HG03565 (cell line): Measurements from ENCODE around the gene SLC32A1.

Experiments
- ATAC-seq: cut with Tn5 transposase; IDR thresholded peaks from one replicate; pipeline ENCODE4 v1.9.1; 2021; ENCODE audit warnings: mild to moderate bottlenecking, moderate library complexity; ENCODE audit not compliant: unreplicated experiment

The SLC32A1 gene

GRCh38 chr20:38751360-38751976, 27.2 kb downstream of the SLC32A1 start:
- ATAC-seq, result no peak

DNA sequence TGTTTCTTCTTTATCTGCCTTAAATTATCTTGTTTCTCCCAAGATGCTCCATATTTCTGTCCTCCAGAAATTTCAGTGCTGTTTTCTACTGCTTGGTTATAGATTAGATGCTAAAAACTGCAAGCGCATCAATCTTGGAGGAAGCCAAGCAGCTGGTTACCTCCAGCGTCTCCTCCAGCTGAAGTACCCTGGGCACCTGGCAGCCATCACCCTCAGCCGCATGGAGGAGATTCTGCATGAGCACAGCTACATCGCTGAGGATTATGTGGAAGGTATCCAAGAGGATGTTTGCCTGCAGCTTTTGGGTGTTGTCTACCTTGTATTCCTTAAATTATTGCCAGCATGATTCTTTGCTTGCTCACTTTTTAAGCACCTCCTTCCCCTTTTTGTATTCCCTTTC, 27.7 kb downstream of the SLC32A1 start:
- ATAC-seq, result no peak

- ATAC-seq, result no peak
These were observed 30.6 kb downstream of the SLC32A1 start for GRCh38 chr20:38754924-38755323.

- ATAC-seq, result no peak
These were observed 31.1 kb downstream of the SLC32A1 start for GRCh38 chr20:38755324-38755910.

DNA sequence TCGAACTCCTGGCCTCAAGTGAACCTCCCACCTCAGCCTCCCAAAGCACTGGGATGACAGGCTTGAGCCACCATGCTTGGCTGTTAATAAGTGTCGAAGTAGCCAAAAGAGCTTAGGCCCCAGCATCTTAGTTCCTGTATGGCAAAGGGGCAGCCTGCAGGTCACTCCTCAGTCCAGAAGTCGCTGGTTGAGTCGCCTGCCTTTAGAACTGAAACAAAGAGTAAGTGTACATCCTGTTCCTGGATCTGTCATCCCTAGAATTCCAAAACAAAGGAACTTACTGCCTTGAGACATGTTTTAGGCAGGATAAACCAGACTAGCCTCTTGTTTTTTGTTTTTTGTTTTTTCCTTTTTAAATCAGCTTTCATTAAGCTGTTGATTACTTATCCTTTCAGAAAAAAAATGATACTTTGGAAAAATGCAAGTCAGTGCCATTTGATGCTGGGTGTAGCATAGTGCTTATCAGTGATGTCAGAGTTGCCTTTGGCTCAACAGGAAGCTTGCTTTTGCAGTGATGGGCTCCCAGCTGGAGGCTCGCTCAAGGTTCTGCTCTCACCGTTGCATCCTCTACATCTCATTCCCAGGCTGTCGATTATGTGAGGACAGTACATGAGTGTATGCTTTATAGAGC, 33.0 kb downstream of the SLC32A1 start:
- ATAC-seq, result no peak

DNA sequence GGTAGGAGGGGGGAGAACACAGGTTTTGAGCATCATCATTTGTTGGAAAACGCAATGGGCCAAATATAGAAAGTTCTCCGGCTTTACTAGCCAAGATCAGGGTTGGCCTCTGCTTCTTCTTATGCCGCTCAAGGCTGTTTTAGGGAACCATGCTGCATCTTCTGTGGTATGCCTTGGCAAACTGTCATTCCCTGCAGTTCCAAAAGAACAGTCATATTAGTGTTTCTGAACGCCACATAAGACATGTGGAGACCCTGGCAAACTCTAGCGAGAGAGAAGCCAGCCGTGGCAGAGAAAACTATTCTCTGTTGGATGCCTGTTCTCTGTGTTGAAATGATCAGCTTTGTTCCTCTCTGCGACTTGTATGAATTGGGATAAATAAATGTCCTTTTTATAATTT, 34.8 kb downstream of the SLC32A1 start:
- no peak for ATAC-seq

- no peak for ATAC-seq
These were observed 36.7 kb downstream of the SLC32A1 start for GRCh38 chr20:38760978-38761377.

DNA sequence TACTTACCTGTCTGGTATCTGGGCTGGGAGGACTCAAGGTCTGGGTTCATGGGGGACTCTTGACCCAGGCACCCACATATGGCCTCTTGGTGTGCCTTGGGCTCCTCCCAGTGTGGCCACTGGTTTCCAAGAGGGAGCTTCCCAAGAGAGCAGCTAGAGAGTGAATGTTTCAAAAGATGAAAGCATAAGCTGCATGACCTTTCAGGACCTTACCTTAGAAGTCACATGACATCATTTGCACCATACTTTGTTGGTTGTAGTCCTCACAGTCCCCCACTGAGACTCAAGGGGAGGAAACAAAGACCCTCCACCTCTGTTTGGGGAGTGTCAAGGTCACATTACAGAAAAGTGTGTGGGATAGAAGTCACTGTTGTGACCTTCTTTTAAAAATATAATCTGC, 37.9 kb downstream of the SLC32A1 start:
- ATAC-seq, result no peak

DNA sequence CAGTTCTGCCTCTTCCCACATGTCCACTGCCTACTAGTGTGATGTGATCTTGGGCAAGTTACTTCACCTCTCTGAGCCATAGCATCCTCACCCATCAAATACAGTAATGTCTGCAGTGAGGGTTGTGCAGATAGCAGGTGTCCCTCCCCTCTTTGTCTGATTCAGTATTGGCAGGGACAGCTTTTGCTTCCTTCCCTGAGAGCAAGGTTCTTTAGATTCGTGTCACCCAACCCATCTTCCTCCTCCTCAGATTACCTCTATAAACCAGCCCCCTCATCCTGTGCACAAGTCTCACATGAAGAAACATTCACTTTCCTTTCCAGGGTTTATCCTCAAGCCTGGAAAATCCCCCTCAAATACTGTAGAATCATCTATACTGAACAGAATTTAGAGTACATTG, 39.3 kb downstream of the SLC32A1 start:
- ATAC-seq, result no peak

- ATAC-seq, result no peak
These were observed 40.5 kb downstream of the SLC32A1 start for GRCh38 chr20:38764567-38765318.

GRCh38 chr20:38766071-38766470, 41.8 kb downstream of the SLC32A1 start:
- no peak for ATAC-seq

DNA sequence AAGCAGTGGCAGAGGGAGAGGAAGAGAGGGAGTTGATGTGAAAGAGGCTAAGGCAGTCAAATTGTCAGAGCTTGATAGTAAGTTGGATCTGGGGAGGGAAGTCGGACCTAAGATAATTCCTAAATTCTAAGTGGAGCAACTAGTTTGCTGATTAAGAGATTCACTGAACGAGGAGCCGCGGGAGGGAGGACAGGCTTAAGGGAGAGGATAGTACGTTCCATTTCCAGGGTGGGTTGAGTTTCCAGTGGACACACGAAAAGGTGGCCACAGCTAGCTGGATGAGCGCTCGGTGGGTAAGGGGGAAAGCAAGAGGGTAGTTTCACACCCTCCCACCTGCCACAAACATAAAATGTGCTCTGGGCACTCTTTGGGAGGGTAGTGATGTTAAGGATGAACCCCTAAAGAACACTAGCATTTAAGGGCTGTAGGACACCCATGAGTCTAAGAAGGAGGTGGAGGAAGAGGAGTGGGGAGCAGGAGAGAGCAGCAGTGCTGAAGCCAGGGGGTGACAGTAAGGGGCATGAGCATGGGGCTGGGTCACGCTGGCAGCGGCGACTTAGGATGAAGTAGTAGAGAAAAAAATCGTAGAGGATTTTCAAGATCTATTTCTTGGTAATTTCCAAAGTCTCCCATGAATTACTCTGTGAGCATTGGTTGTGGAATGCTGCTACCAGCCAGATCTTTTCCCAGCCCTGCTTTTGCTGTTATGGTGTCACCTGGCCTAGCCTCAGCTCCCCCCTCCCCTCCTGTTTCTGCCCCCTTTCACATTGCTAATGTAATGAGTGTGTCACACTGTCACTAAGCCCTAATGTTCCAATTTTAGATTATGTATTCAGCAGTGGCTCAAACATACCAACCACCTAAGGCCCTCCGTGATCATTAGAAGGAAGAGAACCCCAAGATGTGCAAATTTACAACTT, 45.4 kb downstream of the SLC32A1 start:
- no peak for ATAC-seq

GRCh38 chr20:38770546-38770945, 46.3 kb downstream of the SLC32A1 start:
- no peak for ATAC-seq

DNA sequence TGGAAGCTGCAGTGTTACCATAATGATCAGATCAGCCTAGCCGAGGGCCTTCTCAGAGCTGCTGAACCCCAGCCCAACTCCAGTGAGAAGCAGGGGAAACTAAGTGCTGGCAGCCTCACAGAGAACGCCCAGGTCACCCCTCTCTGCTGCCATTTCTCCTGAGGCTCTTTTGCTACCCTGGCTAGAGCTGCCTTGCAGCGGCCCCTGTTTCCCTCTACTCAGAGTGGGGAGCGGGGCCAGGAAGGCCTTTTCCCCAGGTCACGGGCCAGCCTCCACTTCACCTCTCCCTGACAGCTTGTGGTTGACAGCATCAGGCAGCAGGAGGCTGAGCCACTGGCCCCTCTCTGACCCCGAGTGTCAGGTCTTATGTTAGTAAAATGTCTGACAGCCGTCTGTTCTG, 46.7 kb downstream of the SLC32A1 start:
- ATAC-seq, result no peak

- ATAC-seq, result no peak
These were observed 47.3 kb downstream of the SLC32A1 start for GRCh38 chr20:38771621-38772020.

GRCh38 chr20:38774167-38774566, 49.9 kb downstream of the SLC32A1 start:
- no peak for ATAC-seq

- ATAC-seq, result no peak
These were observed 52.1 kb downstream of the SLC32A1 start for GRCh38 chr20:38776363-38776762.
